H9 (cell line): ENCODE results near the gene TMPRSS9. TPM values are rescaled to one million over a fixed set of nuclear protein-coding genes. Genes with fewer than 3 reads are reported as not detected.

ENCODE experiments used
- DNase-seq: peaks from one replicate; pipeline ENCODE4 v3.0.0-alpha.2; 2017
- H2AFZ ChIP-seq: one replicate; pipeline ENCODE4 v1.6.1; 2013; ENCODE audit warnings: mild to moderate bottlenecking, low read length, control low read depth, moderate library complexity
- H2AK5ac ChIP-seq: 2 replicates; pipeline ENCODE4 v1.6.1; 2013; ENCODE audit warnings: low read length, control low read depth, mixed read lengths; ENCODE audit not compliant: insufficient read length
- H2BK120ac ChIP-seq: one replicate; pipeline ENCODE4 v1.6.1; 2013; ENCODE audit warnings: low read depth, mild to moderate bottlenecking, low read length, control low read depth, inconsistent platforms; ENCODE audit not compliant: poor library complexity, severe bottlenecking
- H2BK12ac ChIP-seq: 2 replicates; pipeline ENCODE4 v1.6.1; 2013; ENCODE audit warnings: low read length, control low read depth, mixed read lengths, low read depth; ENCODE audit not compliant: insufficient read length
- H2BK15ac ChIP-seq: 2 replicates; pipeline ENCODE4 v1.6.1; 2013; ENCODE audit warnings: low read depth, low read length, control low read depth
- H2BK20ac ChIP-seq: one replicate; pipeline ENCODE4 v1.6.1; 2013; ENCODE audit warnings: low read depth, mild to moderate bottlenecking, low read length, control low read depth, inconsistent platforms; ENCODE audit not compliant: poor library complexity, severe bottlenecking
- H2BK5ac ChIP-seq: 2 replicates; pipeline ENCODE4 v1.6.1; 2013; ENCODE audit warnings: low read length, control low read depth, mixed read lengths; ENCODE audit not compliant: insufficient read length
- H3K14ac ChIP-seq: 2 replicates; pipeline ENCODE4 v1.6.1; 2013; ENCODE audit warnings: low read length, control low read depth; ENCODE audit not compliant: insufficient read depth
- H3K18ac ChIP-seq: 2 replicates; pipeline ENCODE4 v1.6.1; 2013; ENCODE audit warnings: low read depth, mild to moderate bottlenecking, mixed read lengths, low read length, control low read depth; ENCODE audit not compliant: insufficient read length
- H3K23ac ChIP-seq: 2 replicates; pipeline ENCODE4 v1.6.1; 2013; ENCODE audit warnings: low read length, control low read depth, mixed read lengths, low read depth; ENCODE audit not compliant: insufficient read length
- H3K23me2 ChIP-seq: 2 replicates; pipeline ENCODE4 v1.6.1; 2013; ENCODE audit warnings: low read depth, mild to moderate bottlenecking, mixed read lengths, low read length, control low read depth; ENCODE audit not compliant: insufficient read length, poor library complexity, severe bottlenecking
- H3K27ac ChIP-seq: 2 replicates; pipeline ENCODE4 v1.5.1; 2013; ENCODE audit warnings: low read length, control low read depth, mixed read lengths, low read depth; ENCODE audit not compliant: insufficient read length
- H3K27me3 ChIP-seq: 2 replicates; pipeline ENCODE4 v1.6.1; 2013; ENCODE audit warnings: low read length, control low read depth, inconsistent platforms; ENCODE audit not compliant: insufficient read depth
- H3K4ac ChIP-seq: 2 replicates; pipeline ENCODE4 v1.6.1; 2013; ENCODE audit warnings: low read depth, mild to moderate bottlenecking, control low read depth, inconsistent platforms, low read length, moderate library complexity
- H3K4me1 ChIP-seq: 2 replicates; pipeline ENCODE4 v1.6.1; 2013; ENCODE audit warnings: low read length, control low read depth, inconsistent platforms; ENCODE audit not compliant: insufficient read depth
- H3K4me2 ChIP-seq: 2 replicates; pipeline ENCODE4 v1.6.1; 2013; ENCODE audit warnings: low read length, control low read depth, mixed read lengths; ENCODE audit not compliant: insufficient read length, insufficient read depth
- H3K56ac ChIP-seq: 2 replicates; pipeline ENCODE4 v1.6.1; 2013; ENCODE audit warnings: low read depth, mild to moderate bottlenecking, mixed read lengths, low read length, control low read depth; ENCODE audit not compliant: insufficient read length
- H3K79me1 ChIP-seq: 2 replicates; pipeline ENCODE4 v1.6.1; 2013; ENCODE audit warnings: low read depth, mild to moderate bottlenecking, moderate library complexity, low read length, control low read depth, inconsistent platforms; ENCODE audit not compliant: insufficient read depth, poor library complexity, severe bottlenecking
- H3K79me2 ChIP-seq: 2 replicates; pipeline ENCODE4 v1.6.1; 2013; ENCODE audit warnings: low read length, control low read depth, inconsistent platforms; ENCODE audit not compliant: insufficient read depth
- H3K9ac ChIP-seq: 2 replicates; pipeline ENCODE4 v1.6.1; 2013; ENCODE audit warnings: low read length, control low read depth, mixed read lengths; ENCODE audit not compliant: insufficient read length; ENCODE audit errors: extremely low read depth
- H3K9me3 ChIP-seq: one replicate; pipeline ENCODE4 v1.6.1; 2013; ENCODE audit warnings: low read depth, low read length, inconsistent platforms; ENCODE audit not compliant: control insufficient read depth
- H3T11ph ChIP-seq: one replicate; pipeline ENCODE4 v1.6.1; 2013; ENCODE audit warnings: mild to moderate bottlenecking, low read length, control low read depth, inconsistent platforms
- H4K20me1 ChIP-seq: one replicate; pipeline ENCODE4 v1.6.1; 2013; ENCODE audit not compliant: control insufficient read depth, insufficient read length, insufficient read depth
- H4K5ac ChIP-seq: 2 replicates; pipeline ENCODE4 v1.6.1; 2013; ENCODE audit warnings: low read depth, mild to moderate bottlenecking, mixed read lengths, low read length, control low read depth; ENCODE audit not compliant: insufficient read length
- H4K8ac ChIP-seq: replicated peaks from 2 replicates; pipeline ENCODE4 v1.6.1; 2013; ENCODE audit warnings: low read length, control low read depth, mixed read lengths, low read depth; ENCODE audit not compliant: insufficient read length
- H4K91ac ChIP-seq: 2 replicates; pipeline ENCODE4 v1.6.1; 2013; ENCODE audit warnings: low read depth, mild to moderate bottlenecking, moderate library complexity, mixed read lengths, low read length, control low read depth; ENCODE audit not compliant: insufficient read length
- H3K27ac Mint-ChIP-seq, 3 experiments: 2 replicates in 2 of 3; 3 replicates in 1 of 3; pipeline ENCODE4 v1.8.0; 2020 to 2021; ENCODE audit warnings: mixed read lengths in 3 of 3, mild to moderate bottlenecking in 1 of 3, moderate library complexity in 1 of 3
- H3K27me3 Mint-ChIP-seq: 2 replicates; pipeline ENCODE4 v1.8.0; 2021; ENCODE audit warnings: low read depth, mild to moderate bottlenecking, moderate library complexity, mixed read lengths
- H3K36me3 Mint-ChIP-seq, 3 experiments: 2 replicates in 2 of 3; 3 replicates in 1 of 3; pipeline ENCODE4 v1.8.0; 2020 to 2021; ENCODE audit warnings: low read depth in 3 of 3, mixed read lengths in 3 of 3; ENCODE audit not compliant: insufficient read depth in 1 of 3
- H3K4me1 Mint-ChIP-seq, 2 experiments: 2 replicates each; pipeline ENCODE4 v1.8.0; 2020; ENCODE audit warnings: mixed read lengths in 2 of 2
- H3K4me3 Mint-ChIP-seq, 2 experiments: 2 replicates in 1 of 2; 3 replicates in 1 of 2; pipeline ENCODE4 v1.8.0; 2020 to 2021; ENCODE audit warnings: mild to moderate bottlenecking in 2 of 2, mixed read lengths in 2 of 2, moderate library complexity in 1 of 2
- H3K9me3 Mint-ChIP-seq, 2 experiments: 2 replicates in 1 of 2; 3 replicates in 1 of 2; pipeline ENCODE4 v1.8.0; 2020; ENCODE audit warnings: mild to moderate bottlenecking in 2 of 2, mixed read lengths in 2 of 2, moderate library complexity in 1 of 2
- WGBS: extraction: QIAGEN DNeasy Blood & Tissue Kit; methylation state at CpG from one replicate; pipeline ENCODE4 v1.1.7; 2013; ENCODE audit warnings: missing lambda C conversion rate, low lambda C conversion rate, mixed read lengths; ENCODE audit not compliant: insufficient read length; ENCODE audit errors: extremely low coverage; 5-methylcytosine and 5-hydroxymethylcytosine counted together
- total RNA-seq: library from RNA; stranded (reverse); gene quantifications from 2 replicates; pipeline ENCODE4 v1.2.1, GENCODE V29; 2021
- TF ChIP-seq, protein P1 (sequence below): fragments of 200-600 bp; sonication (generic); conservative IDR thresholded peaks from 3 replicates; pipeline ENCODE4 v1.8.0; 2021; ENCODE audit warnings: antibody characterized with exemption, mild to moderate bottlenecking

The TMPRSS9 gene
- total RNA-seq, 1 experiment from 2014 or later: 0.24 TPM

DNA sequence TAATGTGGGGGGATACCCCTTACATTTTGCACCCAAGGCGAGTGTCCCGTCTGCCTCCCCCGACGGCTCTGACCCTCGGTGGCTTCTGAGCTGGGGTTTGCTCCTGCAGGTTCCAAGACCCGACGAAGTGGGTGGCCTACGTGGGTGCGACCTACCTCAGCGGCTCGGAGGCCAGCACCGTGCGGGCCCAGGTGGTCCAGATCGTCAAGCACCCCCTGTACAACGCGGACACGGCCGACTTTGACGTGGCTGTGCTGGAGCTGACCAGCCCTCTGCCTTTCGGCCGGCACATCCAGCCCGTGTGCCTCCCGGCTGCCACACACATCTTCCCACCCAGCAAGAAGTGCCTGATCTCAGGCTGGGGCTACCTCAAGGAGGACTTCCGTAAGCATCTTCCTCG, 48.2 kb downstream of the TMPRSS9 start:
- Histone ChIP-seq H3K9me3 (no peaks in the 10 kb centered on the region), H3K23ac (no peak overlapping the region), H3K4me2 (no peak overlapping the region), H3K9ac (no peak overlapping the region), H2BK120ac (no peak overlapping the region), H2AK5ac (no peak overlapping the region), H3K4me1 (no peaks in the 10 kb centered on the region), H2BK5ac (no peak overlapping the region), H2BK15ac (no peak overlapping the region), H3K56ac (no peak overlapping the region), H2BK20ac (no peak overlapping the region), H3T11ph (no peak overlapping the region), H3K14ac (no peak overlapping the region), H4K20me1 (no peaks in the 10 kb centered on the region), H3K18ac (no peak overlapping the region), H2BK12ac (no peak overlapping the region), H3K79me1 (no peaks in the 10 kb centered on the region), H2AFZ (no peak overlapping the region), H3K27ac (no peak overlapping the region), H3K27me3 (no peaks in the 10 kb centered on the region), H3K23me2 (no peaks in the 10 kb centered on the region), H3K79me2 (no peaks in the 10 kb centered on the region), H4K5ac (no peak overlapping the region), H4K8ac (no peak overlapping the region), H4K91ac (no peak overlapping the region), H3K4ac (no peak overlapping the region)
- peaks cover 0 to 2% (median 0%) of the 10 kb centered on the region in 3 experiments; a peak in 1 of 7 replicates for H3K36me3 Mint-ChIP-seq
- no CpG with 5 or more reads among the region's 25 CpGs for WGBS
- TF ChIP-seq, protein P1, sequence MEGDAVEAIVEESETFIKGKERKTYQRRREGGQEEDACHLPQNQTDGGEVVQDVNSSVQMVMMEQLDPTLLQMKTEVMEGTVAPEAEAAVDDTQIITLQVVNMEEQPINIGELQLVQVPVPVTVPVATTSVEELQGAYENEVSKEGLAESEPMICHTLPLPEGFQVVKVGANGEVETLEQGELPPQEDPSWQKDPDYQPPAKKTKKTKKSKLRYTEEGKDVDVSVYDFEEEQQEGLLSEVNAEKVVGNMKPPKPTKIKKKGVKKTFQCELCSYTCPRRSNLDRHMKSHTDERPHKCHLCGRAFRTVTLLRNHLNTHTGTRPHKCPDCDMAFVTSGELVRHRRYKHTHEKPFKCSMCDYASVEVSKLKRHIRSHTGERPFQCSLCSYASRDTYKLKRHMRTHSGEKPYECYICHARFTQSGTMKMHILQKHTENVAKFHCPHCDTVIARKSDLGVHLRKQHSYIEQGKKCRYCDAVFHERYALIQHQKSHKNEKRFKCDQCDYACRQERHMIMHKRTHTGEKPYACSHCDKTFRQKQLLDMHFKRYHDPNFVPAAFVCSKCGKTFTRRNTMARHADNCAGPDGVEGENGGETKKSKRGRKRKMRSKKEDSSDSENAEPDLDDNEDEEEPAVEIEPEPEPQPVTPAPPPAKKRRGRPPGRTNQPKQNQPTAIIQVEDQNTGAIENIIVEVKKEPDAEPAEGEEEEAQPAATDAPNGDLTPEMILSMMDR: no peak
- peaks cover 7 to 16% of the 10 kb centered on the region in 2 experiments for H3K9me3 Mint-ChIP-seq
- H3K4me3 Mint-ChIP-seq: no peak overlapping the region
- DNase-seq: no peak
- peaks cover 50% of the 10 kb centered on the region for H3K27me3 Mint-ChIP-seq
- no peaks in the 10 kb centered on the region for H3K4me1 Mint-ChIP-seq
- no peak overlapping the region; a peak in 1 of 7 replicates for H3K27ac Mint-ChIP-seq
